ENCODE measurements around the gene ARHGEF12.

The ARHGEF12 gene

GRCh38 chr11:120511820-120512738, 175.9 kb downstream of the ARHGEF12 start:
- no peaks in the 10 kb centered on the region for H3K9me3 Mint-ChIP-seq
- no peak overlapping the region for H3K4me3 Mint-ChIP-seq
- no peak overlapping the region for H3K27ac Mint-ChIP-seq
- H3K36me3 Mint-ChIP-seq (ENCODE audit: low read depth): no peaks in the 10 kb centered on the region
- H3K27me3 Mint-ChIP-seq: peaks cover 76% of the 10 kb centered on the region
- peaks cover 3% of the 10 kb centered on the region for H3K4me1 Mint-ChIP-seq (ENCODE audit: low read depth)

GRCh38 chr11:120512739-120513435, 176.7 kb downstream of the ARHGEF12 start:
- no peaks in the 10 kb centered on the region for H3K9me3 Mint-ChIP-seq
- peaks cover 76% of the 10 kb centered on the region for H3K27me3 Mint-ChIP-seq
- peaks cover 3% of the 10 kb centered on the region for H3K4me1 Mint-ChIP-seq (ENCODE audit: low read depth)
- H3K36me3 Mint-ChIP-seq (ENCODE audit: low read depth): no peaks in the 10 kb centered on the region
- H3K27ac Mint-ChIP-seq: no peak overlapping the region
- no peak overlapping the region for H3K4me3 Mint-ChIP-seq

- Mint-ChIP-seq H3K27me3 (peaks cover 70% of the 10 kb centered on the region), H3K4me3 (no peak overlapping the region), H3K36me3 (ENCODE audit: low read depth) (no peaks in the 10 kb centered on the region), H3K27ac (no peak overlapping the region), H3K9me3 (no peaks in the 10 kb centered on the region), H3K4me1 (ENCODE audit: low read depth) (peaks cover 3% of the 10 kb centered on the region)
These were observed 177.5 kb downstream of the ARHGEF12 start for GRCh38 chr11:120513436-120514315.

GRCh38 chr11:120514541-120515121, 178.4 kb downstream of the ARHGEF12 start:
- H3K4me1 Mint-ChIP-seq (ENCODE audit: low read depth): peaks cover 3% of the 10 kb centered on the region
- no peaks in the 10 kb centered on the region for H3K36me3 Mint-ChIP-seq (ENCODE audit: low read depth)
- H3K27ac Mint-ChIP-seq: no peak overlapping the region
- peaks cover 60% of the 10 kb centered on the region for H3K27me3 Mint-ChIP-seq
- H3K4me3 Mint-ChIP-seq: no peak overlapping the region
- no peaks in the 10 kb centered on the region for H3K9me3 Mint-ChIP-seq

- Mint-ChIP-seq H3K4me1 (ENCODE audit: low read depth) (peaks cover 3% of the 10 kb centered on the region), H3K9me3 (no peaks in the 10 kb centered on the region), H3K36me3 (ENCODE audit: low read depth) (no peaks in the 10 kb centered on the region), H3K27ac (no peak overlapping the region), H3K27me3 (peaks cover 57% of the 10 kb centered on the region), H3K4me3 (no peak overlapping the region)
These were observed 179.0 kb downstream of the ARHGEF12 start for GRCh38 chr11:120515186-120515723.

GRCh38 chr11:120516461-120517389, 180.5 kb downstream of the ARHGEF12 start:
- Mint-ChIP-seq H3K27ac (no peak overlapping the region), H3K36me3 (ENCODE audit: low read depth) (no peaks in the 10 kb centered on the region), H3K4me1 (ENCODE audit: low read depth) (no peaks in the 10 kb centered on the region), H3K27me3 (peaks cover 50% of the 10 kb centered on the region), H3K9me3 (no peaks in the 10 kb centered on the region), H3K4me3 (no peak overlapping the region)

GRCh38 chr11:120517390-120517761, 181.2 kb downstream of the ARHGEF12 start:
- Mint-ChIP-seq H3K27me3 (peaks cover 50% of the 10 kb centered on the region), H3K4me1 (ENCODE audit: low read depth) (no peaks in the 10 kb centered on the region), H3K4me3 (no peak overlapping the region), H3K36me3 (ENCODE audit: low read depth) (no peaks in the 10 kb centered on the region), H3K27ac (no peak overlapping the region), H3K9me3 (no peaks in the 10 kb centered on the region)

- Mint-ChIP-seq H3K36me3 (ENCODE audit: low read depth) (no peaks in the 10 kb centered on the region), H3K9me3 (no peaks in the 10 kb centered on the region), H3K4me1 (ENCODE audit: low read depth) (no peaks in the 10 kb centered on the region), H3K27me3 (peaks cover 49% of the 10 kb centered on the region), H3K27ac (no peak overlapping the region), H3K4me3 (no peak overlapping the region)
These were observed 181.6 kb downstream of the ARHGEF12 start for GRCh38 chr11:120517801-120518291.

- Mint-ChIP-seq H3K4me1 (ENCODE audit: low read depth) (no peaks in the 10 kb centered on the region), H3K27me3 (peaks cover 46% of the 10 kb centered on the region), H3K27ac (no peak overlapping the region), H3K36me3 (ENCODE audit: low read depth) (no peaks in the 10 kb centered on the region), H3K9me3 (no peaks in the 10 kb centered on the region), H3K4me3 (no peak overlapping the region)
These were observed 182.1 kb downstream of the ARHGEF12 start for GRCh38 chr11:120518356-120518755.

GRCh38 chr11:120519474-120519873, 183.3 kb downstream of the ARHGEF12 start:
- Mint-ChIP-seq H3K27ac (no peak overlapping the region), H3K27me3 (peaks cover 37% of the 10 kb centered on the region), H3K4me1 (ENCODE audit: low read depth) (no peaks in the 10 kb centered on the region), H3K9me3 (no peaks in the 10 kb centered on the region), H3K36me3 (ENCODE audit: low read depth) (no peaks in the 10 kb centered on the region), H3K4me3 (no peak overlapping the region)

GRCh38 chr11:120520091-120520822, 184.0 kb downstream of the ARHGEF12 start:
- Mint-ChIP-seq H3K4me3 (no peak overlapping the region), H3K27ac (no peak overlapping the region), H3K4me1 (ENCODE audit: low read depth) (no peaks in the 10 kb centered on the region), H3K27me3 (peaks cover 29% of the 10 kb centered on the region), H3K36me3 (ENCODE audit: low read depth) (no peaks in the 10 kb centered on the region), H3K9me3 (no peaks in the 10 kb centered on the region)

GRCh38 chr11:120521176-120521575, 185.0 kb downstream of the ARHGEF12 start:
- H3K27ac Mint-ChIP-seq: no peak overlapping the region
- no peaks in the 10 kb centered on the region for H3K9me3 Mint-ChIP-seq
- peaks cover 27% of the 10 kb centered on the region for H3K27me3 Mint-ChIP-seq
- H3K36me3 Mint-ChIP-seq (ENCODE audit: low read depth): no peaks in the 10 kb centered on the region
- H3K4me3 Mint-ChIP-seq: no peak overlapping the region
- no peaks in the 10 kb centered on the region for H3K4me1 Mint-ChIP-seq (ENCODE audit: low read depth)

GRCh38 chr11:120522021-120522420, 185.8 kb downstream of the ARHGEF12 start:
- Mint-ChIP-seq H3K4me3 (no peak overlapping the region), H3K27ac (no peak overlapping the region), H3K36me3 (ENCODE audit: low read depth) (no peaks in the 10 kb centered on the region), H3K9me3 (no peaks in the 10 kb centered on the region), H3K4me1 (ENCODE audit: low read depth) (no peaks in the 10 kb centered on the region), H3K27me3 (peaks cover 22% of the 10 kb centered on the region)
